MM.1S (cell line): ENCODE data around the gene ARL8B.

Source experiments
- DNase-seq: peaks from one replicate; pipeline ENCODE4 v3.0.0-alpha.2; 2015
- H2AFZ ChIP-seq: fragments of 300-600 bp; sonication (generic); 2 replicates; pipeline ENCODE4 v1.6.0; 2016; ENCODE audit warnings: antibody characterized with exemption, low read length
- H3F3A ChIP-seq: fragments of 300-600 bp; sonication (generic); 2 replicates; pipeline ENCODE4 v1.6.1; 2016; ENCODE audit warnings: mild to moderate bottlenecking, antibody characterized with exemption, low read length, moderate library complexity, mixed read lengths; ENCODE audit not compliant: insufficient read depth
- H3K27ac ChIP-seq: fragments of 300-600 bp; sonication (generic); 2 replicates; pipeline ENCODE4 v1.5.1; 2016; ENCODE audit warnings: mild to moderate bottlenecking, low read length
- H3K27me3 ChIP-seq: fragments of 300-600 bp; sonication (generic); replicated peaks from 2 replicates; pipeline ENCODE4 v1.6.0; 2016; ENCODE audit warnings: low read length; ENCODE audit not compliant: insufficient read depth
- H3K36me3 ChIP-seq: fragments of 300-600 bp; sonication (generic); replicated peaks from 2 replicates; pipeline ENCODE4 v1.6.1; 2016; ENCODE audit warnings: mild to moderate bottlenecking, low read length, mixed read lengths; ENCODE audit not compliant: insufficient read depth
- H3K4me1 ChIP-seq: fragments of 300-600 bp; sonication (generic); 2 replicates; pipeline ENCODE4 v1.6.1; 2016; ENCODE audit warnings: low read length, mixed read lengths
- H3K4me2 ChIP-seq: fragments of 300-600 bp; sonication (generic); 2 replicates; pipeline ENCODE4 v1.6.0; 2016; ENCODE audit warnings: low read depth, low read length
- H3K4me3 ChIP-seq: fragments of 300-600 bp; sonication (generic); 2 replicates; pipeline ENCODE4 v1.5.1; 2016; ENCODE audit warnings: low read length, mixed read lengths
- H3K79me2 ChIP-seq: fragments of 300-600 bp; sonication (generic); 2 replicates; pipeline ENCODE4 v1.6.1; 2016; ENCODE audit warnings: mixed run types, low read length, mixed read lengths
- H3K9ac ChIP-seq: fragments of 300-600 bp; sonication (generic); 2 replicates; pipeline ENCODE4 v1.6.1; 2016; ENCODE audit warnings: low read length, mixed read lengths
- H3K9me2 ChIP-seq: fragments of 300-600 bp; sonication (generic); replicated peaks from 2 replicates; pipeline ENCODE4 v1.6.1; 2016; ENCODE audit warnings: mild to moderate bottlenecking, low read length, mixed read lengths; ENCODE audit not compliant: insufficient read depth
- H3K9me3 ChIP-seq: fragments of 300-600 bp; sonication (generic); replicated peaks from 2 replicates; pipeline ENCODE4 v1.6.1; 2016; ENCODE audit warnings: mild to moderate bottlenecking, low read length, mixed read lengths; ENCODE audit not compliant: insufficient read depth
- H4K20me1 ChIP-seq: fragments of 300-600 bp; sonication (generic); 2 replicates; pipeline ENCODE4 v1.6.1; 2016; ENCODE audit warnings: mild to moderate bottlenecking, low read length, moderate library complexity, mixed read lengths; ENCODE audit not compliant: insufficient read depth
- CTCF ChIP-seq: fragments of 300-600 bp; sonication (generic); IDR thresholded peaks from 2 replicates; pipeline ENCODE4 v1.5.1; 2016; ENCODE audit warnings: antibody characterized with exemption, low read length, mixed read lengths
- EZH2 ChIP-seq: fragments of 300-600 bp; sonication (generic); optimal IDR thresholded peaks from 2 replicates; pipeline ENCODE3; 2017; ENCODE audit warnings: low read depth, mild to moderate bottlenecking, antibody characterized with exemption, low read length, mixed read lengths
- EZH2phosphoT487 ChIP-seq: fragments of 300-600 bp; sonication (generic); IDR thresholded peaks from 2 replicates; pipeline ENCODE4 v1.6.1; 2018; ENCODE audit warnings: antibody characterized with exemption, low read length

Gene ARL8B

DNA sequence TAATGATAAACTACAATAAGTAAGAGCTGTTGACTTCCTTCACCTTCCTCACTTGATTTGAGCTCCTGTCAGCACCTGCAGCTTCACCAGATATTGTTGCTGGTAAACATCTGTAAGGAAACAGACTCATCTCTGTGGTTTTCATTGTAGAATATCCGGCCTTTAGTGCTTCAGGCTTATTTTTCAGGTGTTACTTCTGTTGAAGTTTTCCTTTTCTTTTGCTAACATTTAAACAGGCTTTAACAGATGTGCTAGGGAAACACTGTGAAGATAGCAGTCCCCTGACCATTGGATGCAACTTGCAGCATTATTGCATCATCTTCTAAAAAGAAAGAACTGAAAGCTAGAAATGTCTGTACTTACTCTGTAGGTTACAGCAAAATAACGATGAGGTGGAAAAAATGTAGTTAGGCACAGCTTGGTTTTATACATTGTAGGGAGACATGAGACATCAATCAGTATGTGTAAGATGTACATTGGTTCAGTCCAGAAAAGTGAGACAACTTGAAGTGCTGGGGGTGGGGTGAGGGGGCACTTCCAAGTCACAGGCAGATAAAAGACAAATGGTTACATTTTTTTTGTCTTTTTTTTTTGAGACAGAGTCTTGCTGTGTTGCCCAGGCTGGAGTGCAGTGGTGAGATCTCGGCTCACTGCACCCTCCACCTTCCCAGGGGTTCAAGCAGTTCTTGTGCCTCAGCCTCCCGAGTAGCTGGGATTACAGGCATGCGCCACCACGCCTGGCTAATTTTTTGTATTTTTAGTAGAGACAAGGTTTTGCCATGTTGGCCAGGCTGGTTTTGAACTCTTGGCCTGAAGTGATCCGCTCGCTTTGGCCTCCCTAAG lies 75.6 kb downstream of the ARL8B start:
- H3K27me3 ChIP-seq, result no peaks in the 10 kb centered on the region
- H3K9ac ChIP-seq, result peak overlapping the region; percentile 70
- H3K36me3 ChIP-seq, result peaks cover 16% of the 10 kb centered on the region
- no peaks in the 10 kb centered on the region for H4K20me1 ChIP-seq
- H3K4me1 ChIP-seq, result peaks cover 86% of the 10 kb centered on the region
- H3F3A ChIP-seq, result peaks cover 69% of the 10 kb centered on the region
- no peak overlapping the region for H2AFZ ChIP-seq
- peak overlapping the region; percentile 66 for H3K4me2 ChIP-seq
- H3K9me2 ChIP-seq, result no peaks in the 10 kb centered on the region
- H3K27ac ChIP-seq, result peak overlapping the region; percentile 98
- DNase-seq, result peak; percentile 94
- no peak for TF ChIP-seq CTCF
- no peak for TF ChIP-seq EZH2phosphoT487
- TF ChIP-seq EZH2, result no peak
- H3K9me3 ChIP-seq, result no peaks in the 10 kb centered on the region
- H3K4me3 ChIP-seq, result peak overlapping the region; percentile 7
- H3K79me2 ChIP-seq, result peaks cover 89% of the 10 kb centered on the region

GRCh38 chr3:5198313-5198677 lies 76.2 kb downstream of the ARL8B start:
- Histone ChIP-seq H3K4me3 (peak overlapping the region; percentile 7; the same call in 1 of the 2 replicates), H3K27me3 (no peaks in the 10 kb centered on the region), H3K9me2 (no peaks in the 10 kb centered on the region), H3K79me2 (peaks cover 89% of the 10 kb centered on the region), H3K9ac (peak overlapping the region; percentile 70), H3K4me1 (peaks cover 86% of the 10 kb centered on the region), H3K9me3 (no peaks in the 10 kb centered on the region), H3K27ac (peak overlapping the region; percentile 98), H3F3A (peaks cover 69% of the 10 kb centered on the region), H3K4me2 (peak overlapping the region; percentile 66), H4K20me1 (no peaks in the 10 kb centered on the region), H2AFZ (no peak overlapping the region), H3K36me3 (peaks cover 14% of the 10 kb centered on the region)
- TF ChIP-seq CTCF, result no peak
- TF ChIP-seq EZH2phosphoT487, result no peak
- TF ChIP-seq EZH2, result no peak
- no peak for DNase-seq

DNA sequence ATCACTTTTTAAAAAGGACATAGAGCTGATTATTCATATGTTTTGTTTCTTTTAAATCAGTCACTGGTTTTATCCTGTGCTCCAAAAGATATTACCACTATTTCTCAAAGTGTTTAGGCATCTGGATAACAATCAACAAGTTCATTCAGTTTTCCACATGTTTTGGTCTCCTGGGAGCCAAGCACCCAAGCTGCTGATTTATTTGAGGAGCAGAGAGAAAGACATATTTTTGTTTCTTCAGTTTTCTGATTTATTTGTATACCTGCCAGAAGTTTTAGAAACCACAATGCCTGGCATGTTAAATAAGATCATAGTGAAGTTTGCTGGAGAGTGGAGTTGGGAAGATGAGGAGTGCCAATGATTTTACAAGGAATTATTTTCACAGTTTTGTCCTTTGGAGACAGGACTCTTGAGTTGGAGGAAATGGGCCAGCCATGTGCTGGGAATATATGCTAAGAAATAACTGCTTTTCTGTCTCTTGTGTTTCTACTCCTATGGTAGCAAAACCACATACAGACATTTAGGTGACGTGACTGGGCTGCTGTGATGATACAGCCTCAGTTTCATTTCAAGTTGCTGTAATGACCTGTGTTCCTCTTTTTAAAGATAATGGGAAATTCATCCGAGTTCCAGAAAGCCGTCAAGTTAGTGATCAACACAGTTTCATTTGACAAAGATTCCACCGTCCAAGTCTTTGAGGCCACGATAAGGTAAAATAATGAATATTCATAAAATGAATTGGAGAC lies 77.1 kb downstream of the ARL8B start:
- H3K27ac ChIP-seq, result peak overlapping the region; percentile 98
- DNase-seq, result peak; percentile 51
- H3K9me2 ChIP-seq, result no peaks in the 10 kb centered on the region
- peak overlapping the region; percentile 9; the same call in 1 of the 2 replicates for H3K4me3 ChIP-seq
- H3K9me3 ChIP-seq, result no peaks in the 10 kb centered on the region
- peak overlapping the region; percentile 70 for H3K9ac ChIP-seq
- no peak for TF ChIP-seq CTCF
- TF ChIP-seq EZH2phosphoT487, result no peak
- no peak for TF ChIP-seq EZH2
- peaks cover 84% of the 10 kb centered on the region for H3K4me1 ChIP-seq
- peaks cover 13% of the 10 kb centered on the region; the same call in 1 of the 2 replicates for H3K36me3 ChIP-seq
- H3F3A ChIP-seq, result peaks cover 71% of the 10 kb centered on the region
- H3K4me2 ChIP-seq, result peak overlapping the region; percentile 66
- H3K79me2 ChIP-seq, result peaks cover 89% of the 10 kb centered on the region
- H2AFZ ChIP-seq, result no peak overlapping the region
- no peaks in the 10 kb centered on the region for H4K20me1 ChIP-seq
- H3K27me3 ChIP-seq, result no peaks in the 10 kb centered on the region
